GM21381 (cell line): ENCODE measurements around the gene RMND5A.
A peak's percentile ranks its signal among the peaks of the same experiment; 100 is the strongest.

Source experiments
- ATAC-seq: cut with Tn5 transposase; IDR thresholded peaks from one replicate; pipeline ENCODE4 v1.9.1; 2021; ENCODE audit warnings: mild to moderate bottlenecking, moderate library complexity; ENCODE audit not compliant: unreplicated experiment

Gene RMND5A

GRCh38 chr2:86760371-86760770, 40.3 kb downstream of the RMND5A start:
- no peak for ATAC-seq

DNA sequence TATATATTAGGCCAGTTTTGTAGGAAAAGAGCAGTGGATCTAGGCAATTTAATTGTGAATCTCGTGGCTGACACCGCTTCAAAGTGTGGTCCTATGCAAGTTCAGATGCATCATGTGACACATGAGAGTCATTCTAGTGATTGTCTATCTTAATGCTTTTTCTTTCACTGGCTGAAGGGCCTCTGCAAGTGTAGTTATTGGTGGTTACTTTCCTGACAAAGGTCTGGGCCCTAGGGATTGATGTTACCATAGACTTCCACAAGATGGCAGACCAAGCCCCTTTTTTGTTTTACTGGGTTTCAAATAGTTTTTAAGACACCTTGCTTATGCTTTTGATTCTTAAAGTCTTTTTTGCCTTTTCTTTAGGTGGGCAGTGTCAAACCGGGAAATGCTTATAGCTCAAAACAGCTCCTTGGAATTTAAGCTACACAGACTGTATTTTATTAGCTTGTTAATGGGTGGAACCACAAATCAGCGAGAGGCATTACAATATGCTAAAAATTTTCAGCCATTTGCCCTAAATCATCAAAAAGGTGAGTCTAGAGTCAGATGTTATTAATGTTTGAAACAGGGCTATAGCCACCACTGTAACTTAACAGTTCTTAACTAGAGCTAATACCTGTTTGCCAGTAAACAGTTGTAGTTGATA, 44.7 kb downstream of the RMND5A start:
- ATAC-seq, result no peak

DNA sequence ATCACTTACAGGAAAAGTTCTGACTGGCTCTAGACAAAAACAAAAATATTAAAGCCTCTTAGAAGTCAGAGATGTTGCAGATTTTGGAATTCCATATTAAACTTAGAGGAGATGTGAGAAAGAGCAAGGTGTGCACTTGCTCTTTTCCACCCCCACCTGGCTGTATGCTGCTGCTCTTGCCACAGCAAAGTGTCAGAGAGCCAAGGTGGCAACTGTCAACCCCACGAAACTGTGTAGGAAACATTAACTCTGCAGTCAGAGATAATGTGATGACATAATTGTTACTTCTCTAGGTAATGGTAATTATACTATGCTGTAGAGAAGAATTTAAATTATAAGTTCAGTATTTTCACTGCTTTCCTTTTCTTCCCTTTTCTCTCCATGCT, 45.2 kb downstream of the RMND5A start:
- ATAC-seq, result no peak

- ATAC-seq, result no peak
These were observed 48.3 kb downstream of the RMND5A start for GRCh38 chr2:86768189-86768949.

GRCh38 chr2:86769838-86770237, 49.7 kb downstream of the RMND5A start:
- ATAC-seq, result no peak

GRCh38 chr2:86770816-86771301, 50.8 kb downstream of the RMND5A start:
- no peak for ATAC-seq

- no peak for ATAC-seq
These were observed 52.5 kb downstream of the RMND5A start for GRCh38 chr2:86772611-86773010.

GRCh38 chr2:86774862-86775261, 54.8 kb downstream of the RMND5A start:
- ATAC-seq, result no peak

DNA sequence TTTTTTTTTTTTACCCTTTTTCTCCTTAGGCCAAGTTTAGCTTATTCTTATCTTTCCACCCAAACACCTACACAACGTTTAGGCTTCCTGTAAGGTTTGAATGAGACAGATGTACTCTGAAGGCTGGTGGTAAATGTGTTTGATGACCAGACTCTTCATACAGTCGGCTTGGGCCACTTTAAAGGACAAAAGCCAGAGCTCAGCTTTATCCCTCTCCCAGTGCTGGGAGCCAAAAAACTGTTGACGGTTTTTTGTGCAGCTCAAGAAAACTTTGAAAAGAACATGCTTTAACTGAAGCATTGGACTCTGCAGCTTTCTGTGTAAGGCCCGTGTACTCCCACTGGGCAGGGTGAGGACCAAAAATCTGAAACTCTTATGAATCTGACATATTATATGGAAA, 55.2 kb downstream of the RMND5A start:
- no peak for ATAC-seq

DNA sequence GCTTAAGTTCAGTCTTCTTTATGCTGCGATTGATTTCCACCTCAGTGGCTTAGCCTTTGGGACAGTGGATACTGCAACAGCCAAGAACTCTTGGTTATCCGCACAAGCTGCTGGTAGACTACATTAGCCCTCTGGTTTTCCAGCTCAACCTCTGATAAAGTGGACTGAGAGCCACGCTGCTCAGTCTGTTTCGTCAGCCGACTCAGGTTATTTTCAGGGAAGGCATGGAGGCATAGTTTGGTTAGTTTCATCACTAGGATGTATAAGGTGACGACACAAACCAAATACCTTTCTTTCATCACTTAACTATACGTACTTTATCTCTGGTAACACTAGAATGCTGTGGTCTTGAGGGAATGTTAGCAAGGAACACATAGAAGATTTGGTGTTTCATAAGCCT, 56.4 kb downstream of the RMND5A start:
- ATAC-seq, result no peak

DNA sequence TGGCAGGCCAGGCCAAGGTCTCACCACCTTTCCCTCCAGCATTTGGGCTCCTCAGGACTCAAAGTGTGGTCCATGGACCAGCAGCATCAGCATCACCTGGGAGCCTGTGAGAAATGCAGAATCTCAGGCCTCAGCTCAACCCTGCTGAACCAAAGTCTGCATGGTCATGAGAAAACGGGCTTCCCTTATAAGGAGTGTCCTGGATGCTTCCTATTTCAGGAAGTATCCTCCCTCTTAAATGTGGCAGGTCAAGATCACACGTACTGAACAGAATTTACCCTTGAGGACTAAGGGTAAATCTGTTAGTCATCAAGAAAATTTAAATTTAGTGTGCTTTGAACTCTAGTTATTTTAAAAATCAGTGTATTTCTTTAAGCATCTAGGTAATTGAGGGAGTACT, 58.9 kb downstream of the RMND5A start:
- ATAC-seq, result no peak

DNA sequence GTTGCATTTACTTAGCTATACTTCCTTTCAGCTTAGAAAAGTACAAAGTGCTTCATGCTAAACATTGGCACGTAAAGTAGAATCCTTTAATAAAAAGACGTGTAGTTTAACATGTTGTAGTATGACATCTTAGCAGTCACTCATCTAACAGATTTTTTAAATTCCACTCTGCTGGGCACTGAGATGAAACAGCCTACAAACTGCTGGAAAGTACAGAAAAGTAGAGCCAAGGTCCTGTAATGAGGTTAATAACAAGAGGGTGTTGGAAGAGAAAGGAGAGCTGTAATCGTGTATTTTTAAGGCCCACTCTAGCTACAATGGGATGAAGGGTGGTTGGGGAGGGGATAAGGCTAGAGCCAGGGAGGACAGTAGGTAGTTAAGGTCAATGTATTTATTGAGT, 59.9 kb downstream of the RMND5A start:
- ATAC-seq, result no peak

DNA sequence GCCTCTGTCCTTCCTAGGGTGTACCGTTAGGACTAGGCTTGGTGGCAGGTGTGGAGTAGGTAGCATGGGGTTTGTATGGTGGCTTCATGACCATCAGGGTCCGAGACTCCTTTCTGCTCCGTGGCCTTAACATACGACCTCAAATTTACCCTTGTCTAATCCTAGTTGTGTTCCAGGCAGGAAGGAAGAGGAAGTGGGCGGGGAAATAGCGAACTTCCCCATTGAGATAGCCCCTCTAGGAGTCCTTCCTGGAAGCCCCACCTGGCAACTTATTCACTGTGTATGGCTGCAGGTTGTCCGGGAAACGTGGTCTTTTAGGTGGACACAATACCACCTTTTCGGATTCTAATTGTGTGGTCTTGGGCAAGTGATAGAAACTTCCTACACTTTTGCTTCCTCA, 61.3 kb downstream of the RMND5A start:
- ATAC-seq, result no peak

- ATAC-seq, result no peak
These were observed 62.7 kb downstream of the RMND5A start for GRCh38 chr2:86782748-86783147.

DNA sequence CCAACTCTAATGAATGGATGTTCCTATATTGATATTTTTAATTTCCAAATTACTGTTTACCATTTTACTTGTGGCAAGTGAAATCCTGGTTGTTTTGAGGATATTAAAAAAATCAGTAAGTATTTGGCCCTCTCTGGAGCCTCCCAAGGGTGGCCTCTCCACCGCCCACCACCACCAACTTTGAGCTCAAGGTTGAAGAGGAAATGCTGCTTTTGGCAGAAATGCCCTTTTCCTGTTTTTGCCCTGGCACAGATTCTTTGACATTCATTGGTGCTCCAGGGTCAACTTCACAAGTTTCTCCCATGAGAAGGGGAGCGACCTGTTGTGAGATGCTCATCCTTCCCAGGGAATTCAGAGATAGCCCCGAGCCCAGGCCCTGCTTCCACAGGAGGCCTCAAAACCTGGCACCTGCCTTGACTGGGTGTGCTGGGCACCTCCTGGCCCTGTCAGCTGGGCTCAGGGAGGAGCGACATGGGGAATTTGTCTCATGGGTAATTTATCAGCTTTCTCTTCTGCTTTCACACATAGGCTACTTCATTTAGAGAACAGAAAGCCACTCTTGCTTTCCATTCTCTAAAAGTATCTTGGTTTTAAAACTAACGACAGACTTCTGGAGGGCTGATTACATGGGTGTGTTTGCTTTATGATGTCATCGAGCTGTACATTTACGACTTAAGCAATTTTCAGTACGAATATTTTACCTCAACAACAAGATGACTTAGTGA, 63.7 kb downstream of the RMND5A start:
- ATAC-seq, result peak; percentile 93

GRCh38 chr2:86785456-86785855, 65.4 kb downstream of the RMND5A start:
- ATAC-seq, result no peak

DNA sequence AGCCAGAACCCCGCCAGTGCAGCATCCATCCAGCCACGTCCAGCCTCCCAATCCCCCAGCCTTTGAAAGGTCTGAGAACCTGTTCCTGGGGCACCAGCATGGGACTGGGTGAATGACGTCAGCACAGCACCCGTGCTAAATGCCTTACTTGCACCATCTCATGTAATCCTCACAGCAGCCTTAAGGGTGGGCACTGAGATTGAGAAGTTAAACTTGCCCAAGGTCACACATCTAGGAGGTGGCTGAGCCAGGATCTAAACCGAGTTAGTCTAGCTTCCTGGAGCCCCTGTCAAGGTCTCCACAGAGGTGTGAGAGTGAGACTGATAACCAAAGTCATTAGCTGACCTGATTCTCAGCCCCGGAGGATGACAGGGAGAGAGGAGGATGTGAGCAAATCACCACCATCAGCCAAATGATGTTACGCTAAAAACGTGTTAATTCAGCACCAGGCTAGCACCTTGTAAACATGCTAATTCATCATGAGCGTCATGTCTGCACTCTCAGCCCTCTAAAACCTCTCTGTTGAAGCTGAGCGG, 66.0 kb downstream of the RMND5A start:
- no peak for ATAC-seq

- no peak for ATAC-seq
These were observed 67.6 kb downstream of the RMND5A start for GRCh38 chr2:86787736-86788135.

DNA sequence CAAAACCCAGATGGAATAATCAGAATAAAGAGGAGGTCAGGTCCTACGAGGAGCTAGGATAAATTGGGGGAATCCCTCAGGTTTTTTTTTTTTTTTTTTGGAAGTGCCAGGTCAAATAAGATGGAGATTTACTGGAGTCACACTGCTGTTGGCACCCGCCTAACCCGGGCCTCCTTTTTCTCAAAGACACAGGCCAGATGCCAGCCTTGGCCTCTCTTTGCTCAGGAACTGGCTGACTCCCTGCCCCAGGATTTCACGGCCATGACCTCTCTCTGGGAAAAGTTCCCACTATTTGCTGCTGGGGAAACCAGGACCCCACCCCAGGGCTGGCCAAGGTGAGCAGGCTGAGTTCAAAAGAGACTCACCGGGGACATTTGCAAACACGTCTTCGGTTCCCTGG, 68.1 kb downstream of the RMND5A start:
- ATAC-seq, result no peak

GRCh38 chr2:86788881-86789686, 69.0 kb downstream of the RMND5A start:
- ATAC-seq, result no peak

DNA sequence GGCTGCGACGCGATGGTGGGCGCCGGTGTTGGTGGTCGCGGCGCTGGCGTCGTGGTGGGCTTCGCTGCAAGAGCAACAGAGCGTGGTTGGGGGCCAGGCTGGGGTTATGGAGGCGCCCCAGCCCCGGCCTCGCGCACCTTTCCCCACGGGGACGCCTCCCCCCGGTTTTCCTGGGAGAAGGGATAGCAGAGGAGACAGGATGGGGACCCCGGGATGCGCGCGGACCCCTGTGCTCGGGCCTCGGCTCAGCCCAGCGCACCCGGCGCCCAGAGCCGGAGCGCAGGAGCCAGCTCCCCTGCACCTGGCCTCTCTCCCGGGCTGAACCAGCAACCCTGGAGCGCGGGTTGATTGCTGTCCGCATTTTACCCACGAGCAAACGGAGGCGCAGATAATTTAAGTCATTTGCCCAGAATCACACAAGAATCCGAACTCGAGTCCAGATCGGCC, 69.6 kb downstream of the RMND5A start:
- ATAC-seq, result no peak
